ENCODE results near the gene KMT2C. TPM values are rescaled to one million over a fixed set of nuclear protein-coding genes. Genes with fewer than 3 reads are reported as not detected.
A peak's percentile ranks its signal among the peaks of the same experiment; 100 is the strongest.
"Not testable (repeated sequence)": the region's sequence is repeated elsewhere in the genome, so short reads cannot be mapped to it uniquely, and the experiment has no call there.

Gene KMT2C
- total RNA-seq, 1 experiment from 2014 or later, result 14.6 TPM

- no peak for DNase-seq (ENCODE audit: low read depth, low spot score)
- in situ Hi-C loops (cut with HindIII; ENCODE audit: low pct_unique_long_range_greater_than_20kb, low sequenced_read_pairs), result no loop called here
Measured at GRCh38 chr7:152341914-152342236, 93.9 kb downstream of the KMT2C start.

- in situ Hi-C loops (cut with HindIII; ENCODE audit: low pct_unique_long_range_greater_than_20kb, low sequenced_read_pairs), result no loop called here
- DNase-seq (ENCODE audit: low read depth, low spot score), result peak; percentile 90
Measured at GRCh38 chr7:152341039-152341913, 94.5 kb downstream of the KMT2C start.

GRCh38 chr7:152340161-152340560, 95.6 kb downstream of the KMT2C start:
- in situ Hi-C loops (cut with HindIII; ENCODE audit: low pct_unique_long_range_greater_than_20kb, low sequenced_read_pairs), result no loop called here
- no peak for DNase-seq (ENCODE audit: low read depth, low spot score)

GRCh38 chr7:152338561-152338960, 97.2 kb downstream of the KMT2C start:
- in situ Hi-C loops (cut with HindIII; ENCODE audit: low pct_unique_long_range_greater_than_20kb, low sequenced_read_pairs), result no loop called here
- DNase-seq (ENCODE audit: low read depth, low spot score), result no peak

GRCh38 chr7:152336754-152337368, 98.9 kb downstream of the KMT2C start:
- in situ Hi-C loops (cut with HindIII; ENCODE audit: low pct_unique_long_range_greater_than_20kb, low sequenced_read_pairs), result no loop called here

GRCh38 chr7:152335900-152336571, 99.8 kb downstream of the KMT2C start:
- DNase-seq (ENCODE audit: low read depth, low spot score), result no peak
- in situ Hi-C loops (cut with HindIII; ENCODE audit: low pct_unique_long_range_greater_than_20kb, low sequenced_read_pairs), result no loop called here

More at GRCh38 chr7:152336754-152337368, 98.9 kb downstream of the KMT2C start:
- peak; percentile 84 for DNase-seq (ENCODE audit: low read depth, low spot score)

- no peak for DNase-seq (ENCODE audit: low read depth, low spot score)
- in situ Hi-C loops (cut with HindIII; ENCODE audit: low pct_unique_long_range_greater_than_20kb, low sequenced_read_pairs), result no loop called here
Measured at GRCh38 chr7:152333134-152333533, 102.7 kb downstream of the KMT2C start.

GRCh38 chr7:152330827-152331226, 105.0 kb downstream of the KMT2C start:
- in situ Hi-C loops (cut with HindIII; ENCODE audit: low pct_unique_long_range_greater_than_20kb, low sequenced_read_pairs), result no loop called here

GRCh38 chr7:152329469-152329868, 106.3 kb downstream of the KMT2C start:
- in situ Hi-C loops (cut with HindIII; ENCODE audit: low pct_unique_long_range_greater_than_20kb, low sequenced_read_pairs), result no loop called here
- no peak for DNase-seq (ENCODE audit: low read depth, low spot score)

More at GRCh38 chr7:152330827-152331226, 105.0 kb downstream of the KMT2C start:
- no peak for DNase-seq (ENCODE audit: low read depth, low spot score)

GRCh38 chr7:152328234-152328633, 107.6 kb downstream of the KMT2C start:
- in situ Hi-C loops (cut with HindIII; ENCODE audit: low pct_unique_long_range_greater_than_20kb, low sequenced_read_pairs), result no loop called here
- no peak for DNase-seq (ENCODE audit: low read depth, low spot score)

GRCh38 chr7:152315845-152316244, 120.0 kb downstream of the KMT2C start:
- in situ Hi-C loops (cut with HindIII; ENCODE audit: low pct_unique_long_range_greater_than_20kb, low sequenced_read_pairs), result no loop called here
- DNase-seq (ENCODE audit: low read depth, low spot score), result no peak

- in situ Hi-C loops (cut with HindIII; ENCODE audit: low pct_unique_long_range_greater_than_20kb, low sequenced_read_pairs), result no loop called here
- DNase-seq (ENCODE audit: low read depth, low spot score), result peak; percentile 73
Measured at GRCh38 chr7:152313831-152314604, 121.8 kb downstream of the KMT2C start.

- in situ Hi-C loops (cut with HindIII; ENCODE audit: low pct_unique_long_range_greater_than_20kb, low sequenced_read_pairs), result no loop called here
- DNase-seq (ENCODE audit: low read depth, low spot score), result no peak
Measured at GRCh38 chr7:152313217-152313616, 122.6 kb downstream of the KMT2C start.

- in situ Hi-C loops (cut with HindIII; ENCODE audit: low pct_unique_long_range_greater_than_20kb, low sequenced_read_pairs), result no loop called here
- no peak for DNase-seq (ENCODE audit: low read depth, low spot score)
Measured at GRCh38 chr7:152312316-152312715, 123.5 kb downstream of the KMT2C start.

GRCh38 chr7:152307902-152308301, 127.9 kb downstream of the KMT2C start:
- DNase-seq (ENCODE audit: low read depth, low spot score), result no peak
- in situ Hi-C loops (cut with HindIII; ENCODE audit: low pct_unique_long_range_greater_than_20kb, low sequenced_read_pairs), result no loop called here

- DNase-seq (ENCODE audit: low read depth, low spot score); in situ Hi-C loops (cut with HindIII; ENCODE audit: low pct_unique_long_range_greater_than_20kb, low sequenced_read_pairs): not testable (repeated sequence)
Measured at GRCh38 chr7:152299542-152300143, 136.2 kb downstream of the KMT2C start.

GRCh38 chr7:152292897-152293296, 142.9 kb downstream of the KMT2C start:
- in situ Hi-C loops (cut with HindIII; ENCODE audit: low pct_unique_long_range_greater_than_20kb, low sequenced_read_pairs), result no loop called here
- DNase-seq (ENCODE audit: low read depth, low spot score), result no peak

All from SK-MEL-5 (cell line).